Spleen (tissue), 7 donors: ENCODE results near the gene CTDP1.

Experiments used
- CTCF ChIP-seq, 11 experiments: fragments of 200-600 bp in 7 of 11; fragments of 450-650 bp in 4 of 11; sonication (generic) in 4 of 11; IDR thresholded peaks in 8 of 11; conservative IDR thresholded peaks in 3 of 11; 1 replicate in 7 of 11; 2 replicates in 4 of 11; pipeline versions ENCODE4 v1.4.0 to v1.8.0; 2016 to 2021; ENCODE audit warnings: antibody characterized with exemption in 11 of 11, inconsistent platforms in 4 of 11, mild to moderate bottlenecking in 1 of 11
- POLR2A ChIP-seq, 3 donors: fragments of 450-650 bp; IDR thresholded peaks; one replicate each; pipeline ENCODE4 v1.5.1; 2017; ENCODE audit warnings: antibody characterized with exemption in 3 of 3, mild to moderate bottlenecking in 1 of 3
- POLR2AphosphoS5 ChIP-seq, 3 donors: sonication (generic); formaldehyde crosslinking; IDR thresholded peaks; one replicate each; pipeline ENCODE4 v1.5.1; 2017; ENCODE audit warnings: antibody characterized with exemption in 3 of 3
- donor health status: DM: no; HTN: no; CAD: no; lungs with moderate emphysema.
- donor health status: DM: no; HTN: no; CAD: no.
- donor health status: DM: no; HTN: no; CAD: no.

GRCh38 chr18:79794846-79795245, 115.2 kb downstream of the CTDP1 start:
- TF ChIP-seq POLR2A (IDR thresholded peaks at IDR 0.05) (no peak), POLR2AphosphoS5 (IDR thresholded peaks at IDR 0.05) (peak in 1 of 3 donors; percentile 69), CTCF (IDR thresholded peaks at IDR 0.05 in 8 of 11, conservative IDR thresholded peaks at IDR 0.05 in 3 of 11) (no peak)
